Endothelial cell of umbilical vein (primary cell): ENCODE results near the gene C2orf81. TPM values are rescaled to one million over a fixed set of nuclear protein-coding genes. Genes with fewer than 3 reads are reported as not detected.

Experiments
- BruUV-seq: library from RNA; stranded (reverse); fragments of 400-500 nt; replicated peaks from 2 replicates; lab custom pipeline; 2021; lab: Mats Ljungman, UMichigan
- CTCF ChIA-PET: fragments of 300-600, 350-600 bp; sonication (Branson Sonifier 250); formaldehyde crosslinking; loops from one replicate; lab custom pipeline; 2021; ENCODE audit warnings: antibody characterized with exemption, inconsistent platforms; lab: Charles Lee
- POLR2A ChIA-PET: fragments of 300-600, 350-600 bp; sonication (Branson Sonifier 250); formaldehyde crosslinking; loops from one replicate; lab custom pipeline; 2021; ENCODE audit warnings: antibody characterized with exemption, inconsistent platforms; lab: Charles Lee
- DNase-seq: peaks from one replicate; pipeline ENCODE4 v3.0.0-alpha.2; 2011; ENCODE audit warnings: low read depth, low spot score
- FAIRE-seq: peaks from 2 replicates; lab custom pipeline; 2011; peaks lifted over from hg19 to GRCh38; lab: Jason Lieb, UNC
- H2AFZ ChIP-seq: 2 replicates; pipeline ENCODE4 v1.6.0; 2012; ENCODE audit warnings: low read depth, low read length, control low read depth, inconsistent platforms
- H3K27ac ChIP-seq: 2 replicates; pipeline ENCODE4 v1.5.1; 2011; ENCODE audit warnings: low read depth, mild to moderate bottlenecking, control low read depth, low read length, moderate library complexity; ENCODE audit not compliant: insufficient read depth
- H3K27me3 ChIP-seq, 2 experiments: 2 replicates each; pipeline versions ENCODE4 v1.6.0 to v1.6.1; 2011; ENCODE audit warnings: low read length in 2 of 2, mixed read lengths in 1 of 2; ENCODE audit not compliant: control insufficient read depth in 2 of 2, insufficient read depth in 2 of 2
- H3K36me3 ChIP-seq, 2 experiments: 2 replicates in 1 of 2; 3 replicates in 1 of 2; pipeline ENCODE4 v1.5.1; 2011; ENCODE audit warnings: low read length in 2 of 2, mild to moderate bottlenecking in 1 of 2, moderate library complexity in 1 of 2; ENCODE audit not compliant: control insufficient read depth in 2 of 2, insufficient read depth in 2 of 2; ENCODE audit errors: extremely low read depth in 1 of 2
- H3K4me1 ChIP-seq: 3 replicates; pipeline ENCODE4 v1.5.1; 2011; ENCODE audit warnings: mild to moderate bottlenecking, low read length; ENCODE audit not compliant: control insufficient read depth, insufficient read depth; ENCODE audit errors: extremely low read depth
- H3K4me2 ChIP-seq: 2 replicates; pipeline ENCODE4 v1.6.1; 2011; ENCODE audit warnings: low read length, control low read depth, mixed read lengths; ENCODE audit not compliant: insufficient read depth
- H3K4me3 ChIP-seq, 3 experiments: fragments of 200-600 bp in 1 of 3; sonication (generic), shearing (Covaris generic) in 1 of 3; replicated peaks in 1 of 3; 2 replicates each; pipeline ENCODE4 v1.5.1; 2011 to 2016; ENCODE audit warnings: control low read depth in 3 of 3, low read length in 3 of 3, mild to moderate bottlenecking in 2 of 3, inconsistent platforms in 1 of 3, low read depth in 1 of 3, moderate library complexity in 1 of 3; ENCODE audit not compliant: insufficient read depth in 1 of 3
- H3K79me2 ChIP-seq: 2 replicates; pipeline ENCODE4 v1.6.0; 2012; ENCODE audit warnings: low read length, inconsistent platforms; ENCODE audit not compliant: control insufficient read depth, insufficient read depth
- H3K9ac ChIP-seq: replicated peaks from 2 replicates; pipeline ENCODE3; 2011; ENCODE audit warnings: low read length, control low read depth; ENCODE audit not compliant: insufficient read depth; ENCODE audit errors: extremely low read depth
- H3K9me1 ChIP-seq: replicated peaks from 3 replicates; pipeline ENCODE4 v1.6.0; 2011; ENCODE audit warnings: mild to moderate bottlenecking, low read length; ENCODE audit not compliant: control insufficient read depth, insufficient read depth; ENCODE audit errors: extremely low read depth
- H3K9me3 ChIP-seq: replicated peaks from 2 replicates; pipeline ENCODE4 v1.5.1; 2012; ENCODE audit warnings: low read length, inconsistent platforms; ENCODE audit not compliant: control insufficient read depth, insufficient read depth
- H4K20me1 ChIP-seq: replicated peaks from 2 replicates; pipeline ENCODE3; 2011; ENCODE audit warnings: mild to moderate bottlenecking, low read length; ENCODE audit not compliant: control insufficient read depth, insufficient read depth; ENCODE audit errors: extremely low read depth
- EZH2 ChIP-seq: IDR thresholded peaks from 2 replicates; pipeline ENCODE4 v1.6.1; 2012; ENCODE audit warnings: borderline replicate concordance, low read depth, mild to moderate bottlenecking, moderate library complexity, low read length, inconsistent platforms; ENCODE audit not compliant: severe bottlenecking
- FOS ChIP-seq: IDR thresholded peaks from 2 replicates; pipeline ENCODE4 v1.6.1; 2011; ENCODE audit warnings: mild to moderate bottlenecking, low read length, moderate library complexity, borderline replicate concordance; ENCODE audit not compliant: insufficient read depth
- GATA2 ChIP-seq: IDR thresholded peaks from 2 replicates; pipeline ENCODE4 v1.7.0; 2011; ENCODE audit warnings: low read depth, mild to moderate bottlenecking, moderate library complexity, mixed read lengths, low read length; ENCODE audit not compliant: insufficient read length, insufficient read depth
- JUN ChIP-seq: IDR thresholded peaks from 2 replicates; pipeline ENCODE4 v1.6.1; 2011; ENCODE audit warnings: borderline replicate concordance, low read depth; ENCODE audit not compliant: insufficient read length, insufficient read depth
- MAX ChIP-seq: IDR thresholded peaks from 2 replicates; pipeline ENCODE4 v1.6.1; 2011; ENCODE audit not compliant: insufficient read depth, insufficient read length
- MYC ChIP-seq: IDR thresholded peaks from one replicate; pipeline ENCODE4 v1.6.1; 2011; ENCODE audit warnings: mild to moderate bottlenecking, low read depth, low read length
- POLR2A ChIP-seq: IDR thresholded peaks from 2 replicates; pipeline ENCODE4 v1.6.1; 2012; ENCODE audit warnings: low read depth, mild to moderate bottlenecking, control low read depth, low read length
- POLR2AphosphoS5 ChIP-seq: IDR thresholded peaks from 2 replicates; pipeline ENCODE4 v1.6.1; 2012; ENCODE audit warnings: low read depth, mild to moderate bottlenecking, control low read depth, low read length, moderate library complexity; ENCODE audit not compliant: insufficient read depth
- dilution Hi-C: fragments of 300-500 bp; cut with MboI; formaldehyde crosslinking; loops from one replicate; pipeline ENCODE4 v1.15.0; 2019; ENCODE audit warnings: low sequenced_read_pairs; ENCODE audit not compliant: extremely low pct_ligation_motif_present
- intact Hi-C: fragments of 100-400 bp; cut with micrococcal nuclease; formaldehyde crosslinking; loops from one replicate; pipeline ENCODE4 v1.10.0; 2022
- polyA plus RNA-seq, 4 experiments: library from polyadenylated mRNA; depleted of rRNA in 3 of 4; stranded (reverse) in 3 of 4; unstranded in 1 of 4; fragments of >200 nt; gene quantifications; 2 replicates each; pipeline versions ENCODE4 v1.2.1 to v1.2.3, GENCODE V29; 2011 to 2012; ENCODE audit warnings: missing spikeins in 1 of 4
- total RNA-seq: library from RNA; stranded (reverse); gene quantifications from 2 replicates; pipeline ENCODE4 v1.2.3, GENCODE V29; 2021
- TF ChIP-seq, protein P1 (sequence below), 2 donors: IDR thresholded peaks; 1 replicate in 1 of 2; 2 replicates in 1 of 2; pipeline ENCODE4 v1.5.1; 2011; ENCODE audit warnings: low read length in 2 of 2, mild to moderate bottlenecking in 2 of 2, moderate library complexity in 2 of 2, control low read depth in 1 of 2, inconsistent platforms in 1 of 2, low read depth in 1 of 2; ENCODE audit not compliant: insufficient read depth in 1 of 2; ENCODE audit errors: extremely low read depth in 1 of 2

Gene C2orf81
- total and polyA plus RNA-seq, 2 donors (not counting 3 experiments of a cell fraction or from before 2014, with no cell fraction given), result 0.17 to 0.71 TPM

DNA sequence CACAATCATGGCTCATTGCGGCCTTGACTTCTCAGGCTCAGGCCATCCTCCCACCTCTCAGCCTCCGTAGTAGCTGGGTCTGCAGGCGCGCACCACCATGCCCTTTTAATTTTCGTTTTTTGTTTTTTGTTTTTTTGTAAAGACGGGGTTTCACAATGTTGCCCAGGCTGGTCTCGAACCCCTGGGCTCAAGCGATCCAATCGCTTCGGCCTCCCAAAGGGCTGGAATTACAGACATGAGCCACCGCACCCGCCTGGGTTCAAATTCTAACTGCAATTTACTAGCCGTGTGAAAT lies 29.0 kb downstream of the C2orf81 start:
- Histone ChIP-seq H3K27ac (no peak overlapping the region), H3K9ac (no peak overlapping the region), H3K4me3 (peak overlapping the region in 1 of 3 experiments; percentile 96), H3K9me1 (no peaks in the 10 kb centered on the region), H3K27me3 (no peaks in the 10 kb centered on the region), H2AFZ (peak overlapping the region; percentile 91), H3K79me2 (peaks cover 40% of the 10 kb centered on the region), H3K9me3 (no peaks in the 10 kb centered on the region), H3K36me3 (no peaks in the 10 kb centered on the region), H3K4me2 (peak overlapping the region; percentile 82), H3K4me1 (peaks cover 12% of the 10 kb centered on the region), H4K20me1 (peaks cover 3% of the 10 kb centered on the region)
- BruUV-seq, result no TSS peak
- DNase-seq (no peak), FAIRE-seq (no peak)
- dilution Hi-C loops (no loop called here), intact Hi-C loops (loop anchor here (5.0 to 10.0 kb wide), 2 partner anchors 55 to 568 kb away; partner anchors contain the start of gene STAMBP)
- ChIA-PET POLR2A (interaction anchor here (1.1 kb wide), 1 partner anchor 13 kb away, joined by 6 read pairs; the partner anchor contains the start of gene DCTN1), CTCF (interaction anchor here (1.0 to 2.6 kb wide), 18 partner anchors 9 to 570 kb away, joined by 3 to 22 read pairs (median 4); partner anchors contain the start of genes C2orf81, DCTN1, INO80B and WDR54)
- TF ChIP-seq GATA2 (no peak), EZH2 (no peak), MAX (no peak), POLR2AphosphoS5 (no peak), POLR2A (no peak), MYC (no peak), JUN (no peak), FOS (no peak)
- TF ChIP-seq, protein P1, sequence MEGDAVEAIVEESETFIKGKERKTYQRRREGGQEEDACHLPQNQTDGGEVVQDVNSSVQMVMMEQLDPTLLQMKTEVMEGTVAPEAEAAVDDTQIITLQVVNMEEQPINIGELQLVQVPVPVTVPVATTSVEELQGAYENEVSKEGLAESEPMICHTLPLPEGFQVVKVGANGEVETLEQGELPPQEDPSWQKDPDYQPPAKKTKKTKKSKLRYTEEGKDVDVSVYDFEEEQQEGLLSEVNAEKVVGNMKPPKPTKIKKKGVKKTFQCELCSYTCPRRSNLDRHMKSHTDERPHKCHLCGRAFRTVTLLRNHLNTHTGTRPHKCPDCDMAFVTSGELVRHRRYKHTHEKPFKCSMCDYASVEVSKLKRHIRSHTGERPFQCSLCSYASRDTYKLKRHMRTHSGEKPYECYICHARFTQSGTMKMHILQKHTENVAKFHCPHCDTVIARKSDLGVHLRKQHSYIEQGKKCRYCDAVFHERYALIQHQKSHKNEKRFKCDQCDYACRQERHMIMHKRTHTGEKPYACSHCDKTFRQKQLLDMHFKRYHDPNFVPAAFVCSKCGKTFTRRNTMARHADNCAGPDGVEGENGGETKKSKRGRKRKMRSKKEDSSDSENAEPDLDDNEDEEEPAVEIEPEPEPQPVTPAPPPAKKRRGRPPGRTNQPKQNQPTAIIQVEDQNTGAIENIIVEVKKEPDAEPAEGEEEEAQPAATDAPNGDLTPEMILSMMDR (IDR thresholded peaks at IDR 0.05; ENCODE audit: extremely low read depth in 1 of 2, insufficient read depth in 1 of 2, low read depth in 1 of 2, low read length in 2 of 2), result no peak
